HEK293 (cell line): Measurements from ENCODE around the gene CLNS1A.
A peak's percentile ranks its signal among the peaks of the same experiment; 100 is the strongest.

ENCODE experiments used
- CTCF ChIA-PET: fragments of 350-600 bp; formaldehyde crosslinking; extraction: SDS; loops from one replicate; lab custom pipeline; 2021; ENCODE audit warnings: antibody characterized with exemption; lab: Yijun Ruan, JAX
- POLR2A ChIA-PET: fragments of 300-600 bp; formaldehyde crosslinking; extraction: SDS; loops from one replicate; lab custom pipeline; 2020; ENCODE audit warnings: antibody characterized with exemption, inconsistent platforms; lab: Yijun Ruan, JAX
- H3K27ac ChIP-seq: fragments of 200-500 bp; sonication (Bioruptor generic); 2 replicates; pipeline ENCODE4 v1.5.1; 2014; ENCODE audit warnings: low read depth, low read length, control low read depth, inconsistent platforms; ENCODE audit errors: extremely low read depth
- H3K36me3 ChIP-seq, 2 experiments: fragments of 200-500 bp in 1 of 2; sonication (Bioruptor generic) in 1 of 2; 1 replicate in 1 of 2; 2 replicates in 1 of 2; pipeline ENCODE4 v1.5.1; 2014 to 2017; ENCODE audit warnings: inconsistent platforms in 2 of 2, low read length in 2 of 2; ENCODE audit not compliant: control insufficient read depth in 2 of 2, insufficient read depth in 1 of 2
- H3K4me1 ChIP-seq: fragments of 200-500 bp; sonication (Bioruptor generic); 2 replicates; pipeline ENCODE4 v1.5.1; 2014; ENCODE audit warnings: mild to moderate bottlenecking, low read length, inconsistent platforms; ENCODE audit not compliant: control insufficient read depth, insufficient read depth
- H3K4me3 ChIP-seq: 2 replicates; pipeline ENCODE4 v1.5.1; 2011; ENCODE audit warnings: low read depth, mild to moderate bottlenecking, control low read depth, low read length, moderate library complexity
- H3K9me3 ChIP-seq: fragments of 200-500 bp; sonication (Bioruptor generic); 2 replicates; pipeline ENCODE4 v1.5.1; 2014; ENCODE audit warnings: low read depth, low read length, inconsistent platforms; ENCODE audit not compliant: control insufficient read depth, insufficient read depth
- HOXA7 ChIP-seq: sonication (generic); formaldehyde crosslinking; IDR thresholded peaks from 2 replicates; pipeline ENCODE4 v1.8.1; 2022; ENCODE audit warnings: missing genetic modification reagents, borderline replicate concordance
- KLF1 ChIP-seq: fragments of 450-650 bp; formaldehyde crosslinking; IDR thresholded peaks from 2 replicates; pipeline ENCODE4 v1.5.1; 2016; ENCODE audit warnings: missing biosample characterization, missing genetic modification characterization
- KLF10 ChIP-seq: fragments of 450-650 bp; IDR thresholded peaks from 2 replicates; pipeline ENCODE4 v1.5.1; 2018; ENCODE audit warnings: missing biosample characterization, mild to moderate bottlenecking, missing genetic modification characterization
- KLF16 ChIP-seq: fragments of 450-650 bp; formaldehyde crosslinking; IDR thresholded peaks from 2 replicates; pipeline ENCODE4 v1.5.1; 2017; ENCODE audit warnings: missing biosample characterization, missing genetic modification characterization
- MEIS1 ChIP-seq: sonication (generic); formaldehyde crosslinking; IDR thresholded peaks from 2 replicates; pipeline ENCODE4 v1.8.1; 2022; ENCODE audit warnings: missing genetic modification reagents, mild to moderate bottlenecking, borderline replicate concordance
- OSR2 ChIP-seq: fragments of 450-650 bp; formaldehyde crosslinking; IDR thresholded peaks from 2 replicates; pipeline ENCODE4 v1.5.1; 2016; ENCODE audit warnings: missing biosample characterization, missing genetic modification characterization
- PRDM6 ChIP-seq: fragments of 450-650 bp; formaldehyde crosslinking; IDR thresholded peaks from 2 replicates; pipeline ENCODE4 v1.5.1; 2017; ENCODE audit warnings: missing biosample characterization, missing genetic modification characterization
- YY1 ChIP-seq: fragments of 450-650 bp; formaldehyde crosslinking; IDR thresholded peaks from 2 replicates; pipeline ENCODE4 v1.5.1; 2018; ENCODE audit warnings: missing biosample characterization, missing genetic modification characterization
- ZBTB26 ChIP-seq: fragments of 450-650 bp; formaldehyde crosslinking; optimal IDR thresholded peaks from 2 replicates; pipeline ENCODE3; 2016; ENCODE audit warnings: missing biosample characterization, mild to moderate bottlenecking, missing genetic modification characterization
- ZBTB6 ChIP-seq: fragments of 450-650 bp; formaldehyde crosslinking; IDR thresholded peaks from 2 replicates; pipeline ENCODE4 v1.5.1; 2017; ENCODE audit warnings: missing biosample characterization, missing genetic modification characterization
- ZIC2 ChIP-seq: fragments of 450-650 bp; formaldehyde crosslinking; IDR thresholded peaks from 2 replicates; pipeline ENCODE4 v1.5.1; 2016; ENCODE audit warnings: missing biosample characterization, missing genetic modification characterization
- ZNF114 ChIP-seq: fragments of 450-650 bp; formaldehyde crosslinking; IDR thresholded peaks from 2 replicates; pipeline ENCODE4 v1.5.0; 2017; ENCODE audit warnings: missing biosample characterization, missing genetic modification characterization
- ZNF2 ChIP-seq: fragments of 450-650 bp; formaldehyde crosslinking; IDR thresholded peaks from 2 replicates; pipeline ENCODE4 v1.5.1; 2016; ENCODE audit warnings: missing biosample characterization, missing genetic modification characterization
- ZNF239 ChIP-seq: fragments of 450-650 bp; formaldehyde crosslinking; IDR thresholded peaks from 2 replicates; pipeline ENCODE4 v1.5.1; 2016; ENCODE audit warnings: missing biosample characterization, missing genetic modification characterization
- ZNF549 ChIP-seq: fragments of 450-650 bp; IDR thresholded peaks from 2 replicates; pipeline ENCODE4 v1.5.1; 2018; ENCODE audit warnings: missing biosample characterization, missing genetic modification characterization, mild to moderate bottlenecking, inconsistent platforms, moderate library complexity
- ZNF585B ChIP-seq: fragments of 450-650 bp; formaldehyde crosslinking; IDR thresholded peaks from 2 replicates; pipeline ENCODE4 v1.5.1; 2016; ENCODE audit warnings: missing biosample characterization, missing genetic modification characterization
- ZNF600 ChIP-seq: fragments of 450-650 bp; formaldehyde crosslinking; IDR thresholded peaks from 2 replicates; pipeline ENCODE4 v1.5.1; 2016; ENCODE audit warnings: missing biosample characterization, missing genetic modification characterization
- ZNF610 ChIP-seq: fragments of 450-650 bp; formaldehyde crosslinking; IDR thresholded peaks from 2 replicates; pipeline ENCODE4 v1.5.1; 2016; ENCODE audit warnings: missing biosample characterization, missing genetic modification characterization, borderline replicate concordance
- ZNF623 ChIP-seq: fragments of 450-650 bp; formaldehyde crosslinking; IDR thresholded peaks from 2 replicates; pipeline ENCODE4 v1.5.1; 2016; ENCODE audit warnings: missing biosample characterization, missing genetic modification characterization
- ZNF645 ChIP-seq: fragments of 450-650 bp; formaldehyde crosslinking; IDR thresholded peaks from 2 replicates; pipeline ENCODE4; 2016; ENCODE audit warnings: missing biosample characterization, missing genetic modification characterization
- ZNF660 ChIP-seq: fragments of 450-650 bp; IDR thresholded peaks from 2 replicates; pipeline ENCODE4 v1.5.1; 2018; ENCODE audit warnings: missing biosample characterization, mild to moderate bottlenecking, missing genetic modification characterization
- ZNF768 ChIP-seq: fragments of 450-650 bp; formaldehyde crosslinking; IDR thresholded peaks from 2 replicates; pipeline ENCODE4 v1.5.1; 2018; ENCODE audit warnings: missing biosample characterization, mild to moderate bottlenecking, missing genetic modification characterization
- ZNF792 ChIP-seq: fragments of 450-650 bp; formaldehyde crosslinking; IDR thresholded peaks from 2 replicates; pipeline ENCODE4 v1.5.1; 2016; ENCODE audit warnings: missing biosample characterization, missing genetic modification characterization
- TF ChIP-seq, protein P1 (sequence below): fragments of 450-650 bp; formaldehyde crosslinking; IDR thresholded peaks from 2 replicates; pipeline ENCODE4 v1.5.1; 2016; ENCODE audit warnings: missing biosample characterization, missing genetic modification characterization
- TF ChIP-seq, protein P2 (sequence below): fragments of 450-650 bp; formaldehyde crosslinking; IDR thresholded peaks from 2 replicates; pipeline ENCODE4 v1.5.1; 2016; ENCODE audit warnings: missing biosample characterization, missing genetic modification characterization
- TF ChIP-seq, protein P3 (sequence below): fragments of 450-650 bp; formaldehyde crosslinking; IDR thresholded peaks from 2 replicates; pipeline ENCODE4 v1.5.1; 2016; ENCODE audit warnings: missing biosample characterization, missing genetic modification characterization

CLNS1A gene

DNA sequence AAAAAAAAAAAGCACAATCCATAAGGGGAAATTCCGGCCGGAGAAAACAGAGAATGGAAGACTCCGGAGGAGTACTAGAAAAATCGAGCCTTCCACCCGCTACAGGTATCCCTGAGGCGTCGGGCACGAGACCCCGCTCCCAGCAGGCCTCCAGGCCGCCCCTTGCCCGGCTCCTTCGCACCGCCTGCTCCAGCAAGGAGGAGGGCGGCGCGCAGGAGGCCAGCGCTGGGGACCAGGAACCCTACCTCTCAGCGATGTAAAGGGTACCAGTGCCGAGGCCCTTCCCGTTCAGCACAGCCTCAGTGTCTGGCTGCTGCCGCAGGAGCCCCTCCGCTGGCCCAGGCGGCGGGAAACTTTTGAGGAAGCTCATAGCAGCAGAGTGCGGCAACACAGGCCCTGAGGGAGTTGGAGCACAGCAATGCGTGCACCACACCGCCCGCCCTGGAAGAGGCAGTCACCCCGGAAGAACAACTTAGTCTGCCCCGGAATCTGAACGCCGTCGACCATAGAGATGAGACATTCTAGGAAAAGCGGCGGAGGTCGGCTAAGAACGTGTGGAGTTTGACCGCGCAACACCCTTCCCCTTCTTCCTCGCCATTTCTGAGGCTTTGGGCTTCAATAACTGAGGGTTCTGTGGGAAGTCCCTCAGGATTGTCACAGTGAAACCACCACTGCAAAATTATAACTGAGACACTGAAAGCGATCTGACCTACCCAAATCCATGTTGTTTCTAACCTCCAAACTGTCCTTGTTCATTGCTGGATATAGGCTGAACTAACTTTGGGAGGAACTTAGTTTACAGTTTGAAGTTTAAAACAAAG lies at the start of gene CLNS1A:
TSS of gene CLNS1A (minus strand) at position 450 of the 821 bp plus-strand sequence. CDS start at position 370, 80 bp downstream.
- no peaks in the 10 kb centered on the region for H3K9me3 ChIP-seq
- ChIA-PET POLR2A (interaction anchor here (0.6 to 1.0 kb wide), 3 partner anchors 19 to 357 kb away, joined by 3 to 14 read pairs (median 3); partner anchors contain the start of gene INTS4), CTCF (interaction anchor here (0.6 kb wide), 1 partner anchor 779 kb away, joined by 3 read pairs; no protein-coding TSS in a partner anchor)
- TF ChIP-seq ZNF768 = no peak
- TF ChIP-seq ZBTB6 (tag by site-specific recombination) = no peak
- TF ChIP-seq ZBTB26 (tag by site-specific recombination) = peak; percentile 54
- TF ChIP-seq ZNF239 = no peak
- no peak for TF ChIP-seq ZNF585B (tag by site-specific recombination)
- peak; percentile 54; the same call in 1 of the 2 replicates for TF ChIP-seq KLF16
- TF ChIP-seq MEIS1 (CRISPR knock-in tag) = no peak
- 0 out of 2 replicates have a peak, but pooled peaks have one; percentile 40 for TF ChIP-seq ZNF610
- TF ChIP-seq PRDM6 (tag by site-specific recombination) = no peak
- TF ChIP-seq, protein P1, sequence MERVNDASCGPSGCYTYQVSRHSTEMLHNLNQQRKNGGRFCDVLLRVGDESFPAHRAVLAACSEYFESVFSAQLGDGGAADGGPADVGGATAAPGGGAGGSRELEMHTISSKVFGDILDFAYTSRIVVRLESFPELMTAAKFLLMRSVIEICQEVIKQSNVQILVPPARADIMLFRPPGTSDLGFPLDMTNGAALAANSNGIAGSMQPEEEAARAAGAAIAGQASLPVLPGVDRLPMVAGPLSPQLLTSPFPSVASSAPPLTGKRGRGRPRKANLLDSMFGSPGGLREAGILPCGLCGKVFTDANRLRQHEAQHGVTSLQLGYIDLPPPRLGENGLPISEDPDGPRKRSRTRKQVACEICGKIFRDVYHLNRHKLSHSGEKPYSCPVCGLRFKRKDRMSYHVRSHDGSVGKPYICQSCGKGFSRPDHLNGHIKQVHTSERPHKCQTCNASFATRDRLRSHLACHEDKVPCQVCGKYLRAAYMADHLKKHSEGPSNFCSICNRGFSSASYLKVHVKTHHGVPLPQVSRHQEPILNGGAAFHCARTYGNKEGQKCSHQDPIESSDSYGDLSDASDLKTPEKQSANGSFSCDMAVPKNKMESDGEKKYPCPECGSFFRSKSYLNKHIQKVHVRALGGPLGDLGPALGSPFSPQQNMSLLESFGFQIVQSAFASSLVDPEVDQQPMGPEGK (tag by site-specific recombination) = peak; percentile 41; the same call in 1 of the 2 replicates
- no peak for TF ChIP-seq KLF10
- peak; percentile 48 for TF ChIP-seq YY1
- TF ChIP-seq ZNF600 (tag by site-specific recombination) = peak; percentile 91
- TF ChIP-seq ZNF114 (tag by site-specific recombination) = no peak
- TF ChIP-seq ZNF623 (tag by site-specific recombination) = no peak
- TF ChIP-seq, protein P2, sequence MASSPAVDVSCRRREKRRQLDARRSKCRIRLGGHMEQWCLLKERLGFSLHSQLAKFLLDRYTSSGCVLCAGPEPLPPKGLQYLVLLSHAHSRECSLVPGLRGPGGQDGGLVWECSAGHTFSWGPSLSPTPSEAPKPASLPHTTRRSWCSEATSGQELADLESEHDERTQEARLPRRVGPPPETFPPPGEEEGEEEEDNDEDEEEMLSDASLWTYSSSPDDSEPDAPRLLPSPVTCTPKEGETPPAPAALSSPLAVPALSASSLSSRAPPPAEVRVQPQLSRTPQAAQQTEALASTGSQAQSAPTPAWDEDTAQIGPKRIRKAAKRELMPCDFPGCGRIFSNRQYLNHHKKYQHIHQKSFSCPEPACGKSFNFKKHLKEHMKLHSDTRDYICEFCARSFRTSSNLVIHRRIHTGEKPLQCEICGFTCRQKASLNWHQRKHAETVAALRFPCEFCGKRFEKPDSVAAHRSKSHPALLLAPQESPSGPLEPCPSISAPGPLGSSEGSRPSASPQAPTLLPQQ = peak; percentile 62; the same call in 1 of the 2 replicates
- TF ChIP-seq HOXA7 (CRISPR knock-in tag) = no peak
- no peak for TF ChIP-seq ZNF792 (tag by site-specific recombination)
- no peak for TF ChIP-seq ZNF645 (tag by site-specific recombination)
- TF ChIP-seq OSR2 = no peak
- peak; percentile 52; the same call in 1 of the 2 replicates for TF ChIP-seq ZNF660 (tag by site-specific recombination)
- TF ChIP-seq KLF1 (tag by site-specific recombination) = peak; percentile 21; the same call in 1 of the 2 replicates
- 0 out of 2 replicates have a peak, but pooled peaks have one; percentile 10 for TF ChIP-seq ZIC2
- no peak for TF ChIP-seq ZNF549
- TF ChIP-seq, protein P3, sequence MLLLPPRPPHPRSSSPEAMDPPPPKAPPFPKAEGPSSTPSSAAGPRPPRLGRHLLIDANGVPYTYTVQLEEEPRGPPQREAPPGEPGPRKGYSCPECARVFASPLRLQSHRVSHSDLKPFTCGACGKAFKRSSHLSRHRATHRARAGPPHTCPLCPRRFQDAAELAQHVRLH (tag by site-specific recombination) = no peak
- TF ChIP-seq ZNF2 (tag by site-specific recombination) = 0 out of 2 replicates have a peak, but pooled peaks have one; percentile 56

More for the DNA sequence above, at the start of gene CLNS1A:
- H3K4me3 ChIP-seq = peak within 1 kb of the TSS; percentile 98
- no peaks in the 10 kb centered on the region for H3K4me1 ChIP-seq
- peaks cover 0 to 13% of the 10 kb centered on the region in 2 experiments; a peak in 2 of 3 replicates for H3K36me3 ChIP-seq
- peak within 1 kb of the TSS; percentile 62 for H3K27ac ChIP-seq
